Neural cell (in vitro differentiated cells): ENCODE results near the gene ROM1. TPM values are rescaled to one million over a fixed set of nuclear protein-coding genes. Genes with fewer than 3 reads are reported as not detected.
A peak's percentile ranks its signal among the peaks of the same experiment; 100 is the strongest.

ENCODE experiments used
- H2AFZ ChIP-seq: fragments of 200-600, 300-800 bp; sonication (generic), shearing (Covaris generic); 2 replicates; pipeline ENCODE4 v1.6.0; 2014; ENCODE audit warnings: low read depth, mild to moderate bottlenecking, antibody characterized with exemption, low read length, moderate library complexity
- H3F3A ChIP-seq: fragments of 200-600 bp; shearing (Covaris generic); 2 replicates; pipeline ENCODE4 v1.6.1; 2016; ENCODE audit warnings: mild to moderate bottlenecking, moderate library complexity, mixed read lengths, antibody characterized with exemption, low read length; ENCODE audit not compliant: insufficient read depth, poor library complexity, severe bottlenecking
- H3K27ac ChIP-seq: fragments of 200-600, 300-800 bp; sonication (generic), shearing (Covaris generic); 2 replicates; pipeline ENCODE4 v1.5.1; 2014; ENCODE audit warnings: mild to moderate bottlenecking, low read length, moderate library complexity
- H3K27me3 ChIP-seq: fragments of 300-800, 200-600 bp; sonication (generic), shearing (Covaris generic); 2 replicates; pipeline ENCODE4 v1.6.0; 2014; ENCODE audit warnings: mild to moderate bottlenecking, low read depth, low read length, moderate library complexity; ENCODE audit not compliant: insufficient read depth
- H3K36me3 ChIP-seq: fragments of 300-800, 200-600 bp; sonication (generic), shearing (Covaris generic); 2 replicates; pipeline ENCODE4 v1.5.1; 2014; ENCODE audit warnings: mild to moderate bottlenecking, antibody characterized with exemption, low read length, moderate library complexity; ENCODE audit not compliant: insufficient read depth
- H3K4me2 ChIP-seq: fragments of 300-800, 200-600 bp; sonication (generic), shearing (Covaris generic); 2 replicates; pipeline ENCODE4 v1.6.0; 2014; ENCODE audit warnings: mild to moderate bottlenecking, low read length
- H3K4me3 ChIP-seq: fragments of 300-800, 200-600 bp; sonication (generic), shearing (Covaris generic); 2 replicates; pipeline ENCODE4 v1.5.1; 2014; ENCODE audit warnings: mild to moderate bottlenecking, low read length, moderate library complexity
- H3K79me2 ChIP-seq: fragments of 200-600 bp; shearing (Covaris generic); replicated peaks from 2 replicates; pipeline ENCODE4 v1.6.0; 2014; ENCODE audit warnings: mild to moderate bottlenecking, low read length, moderate library complexity; ENCODE audit not compliant: insufficient read depth
- H3K9ac ChIP-seq: fragments of 300-800, 200-600 bp; sonication (generic), shearing (Covaris generic); 2 replicates; pipeline ENCODE4 v1.6.1; 2016; ENCODE audit warnings: mild to moderate bottlenecking, low read length, mixed read lengths
- H3K9me2 ChIP-seq: fragments of 200-600 bp; shearing (Covaris generic); 2 replicates; pipeline ENCODE4 v1.6.1; 2016; ENCODE audit warnings: mild to moderate bottlenecking, low read length, mixed read lengths; ENCODE audit not compliant: insufficient read depth
- H3K9me3 ChIP-seq: fragments of 200-600, 300-800 bp; sonication (generic), shearing (Covaris generic); 2 replicates; pipeline ENCODE4 v1.6.1; 2016; ENCODE audit warnings: mild to moderate bottlenecking, mixed run types, low read length, moderate library complexity, mixed read lengths
- H4K20me1 ChIP-seq: fragments of 200-600 bp; shearing (Covaris generic); 2 replicates; pipeline ENCODE4 v1.6.1; 2016; ENCODE audit warnings: mild to moderate bottlenecking, mixed run types; ENCODE audit not compliant: insufficient read depth
- EP300 ChIP-seq: fragments of 450-650 bp; conservative IDR thresholded peaks from 2 replicates; pipeline ENCODE4 v1.6.1; 2014; ENCODE audit warnings: antibody characterized with exemption, mild to moderate bottlenecking, moderate library complexity; ENCODE audit not compliant: poor library complexity, severe bottlenecking
- EZH2 ChIP-seq: fragments of 200-600, 300-800 bp; shearing (Covaris generic), sonication (generic); IDR thresholded peaks from 2 replicates; pipeline ENCODE4 v1.6.1; 2014; ENCODE audit warnings: antibody characterized with exemption, low read length, borderline replicate concordance, mild to moderate bottlenecking; ENCODE audit not compliant: insufficient read depth, poor library complexity, severe bottlenecking
- MXI1 ChIP-seq: fragments of 450-650 bp; conservative IDR thresholded peaks from 2 replicates; pipeline ENCODE4 v1.6.1; 2014; ENCODE audit warnings: antibody characterized with exemption, mild to moderate bottlenecking; ENCODE audit not compliant: poor library complexity, severe bottlenecking
- POLR2AphosphoS5 ChIP-seq: IDR thresholded peaks from 2 replicates; pipeline ENCODE4 v1.6.1; 2012
- RAD21 ChIP-seq: fragments of 450-650 bp; conservative IDR thresholded peaks from 2 replicates; pipeline ENCODE4 v1.6.1; 2014; ENCODE audit warnings: antibody characterized with exemption, mild to moderate bottlenecking, moderate library complexity
- SMC3 ChIP-seq: fragments of 450-650 bp; conservative IDR thresholded peaks from 2 replicates; pipeline ENCODE4 v1.6.1; 2014; ENCODE audit warnings: antibody characterized with exemption, mild to moderate bottlenecking, moderate library complexity; ENCODE audit not compliant: poor library complexity
- TAF1 ChIP-seq: IDR thresholded peaks from 2 replicates; pipeline ENCODE4 v1.6.1; 2012; ENCODE audit warnings: low read depth
- polyA plus RNA-seq: library from polyadenylated mRNA; depleted of rRNA; stranded (reverse); fragments of >200 nt; gene quantifications from 2 replicates; pipeline ENCODE4 v1.2.3, GENCODE V29; 2014
- TF ChIP-seq, protein P1 (sequence below): fragments of 450-650 bp; IDR thresholded peaks from 2 replicates; pipeline ENCODE4 v1.5.1; 2014; ENCODE audit warnings: antibody characterized with exemption, mild to moderate bottlenecking, moderate library complexity; ENCODE audit not compliant: poor library complexity, severe bottlenecking
- TF ChIP-seq, protein P2 (sequence below): IDR thresholded peaks from 2 replicates; pipeline ENCODE4 v1.6.1; 2012; ENCODE audit warnings: borderline replicate concordance

Gene ROM1
- polyA plus RNA-seq, 1 donor from 2014 or later = 0.31 TPM

DNA sequence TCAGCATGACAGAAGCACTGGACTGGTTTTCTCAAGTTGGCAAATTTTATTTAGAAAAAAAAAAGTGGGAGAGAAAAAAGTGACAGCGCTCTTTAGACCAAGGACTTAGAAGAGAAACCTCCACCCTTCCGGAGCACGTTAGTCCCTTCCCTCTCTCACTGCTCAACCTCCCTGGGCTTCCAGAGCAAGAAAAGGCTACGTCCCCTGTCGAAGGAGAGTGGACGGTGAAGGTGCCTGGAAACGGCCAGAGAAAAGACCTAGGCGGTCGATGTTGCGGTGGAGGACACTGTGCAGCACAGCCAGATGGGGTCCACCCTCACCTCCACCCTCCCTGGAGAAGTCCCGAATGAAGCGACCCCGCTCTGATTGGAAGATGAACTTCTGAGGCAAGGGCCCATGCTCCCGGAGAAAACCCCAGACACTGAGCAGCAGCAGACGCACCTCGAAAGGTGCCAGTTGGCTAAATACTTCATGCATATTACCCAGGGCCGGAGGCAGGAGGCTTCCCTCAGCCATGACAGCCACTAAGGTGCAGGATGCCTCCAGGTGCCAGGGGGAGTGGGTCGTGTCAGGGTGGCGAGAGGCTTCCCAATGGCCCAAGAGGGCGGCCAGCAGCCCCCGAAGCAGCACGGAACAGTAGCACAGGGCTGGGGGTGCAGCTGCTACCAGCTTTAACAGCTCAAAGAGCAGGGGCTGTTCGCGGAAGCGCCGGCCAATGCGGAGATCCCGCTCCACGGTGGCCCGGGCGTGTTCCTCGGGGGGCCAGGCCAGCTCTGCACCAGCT is 34.0 kb downstream of the ROM1 start:
- Histone ChIP-seq H3F3A (no peaks in the 10 kb centered on the region), H4K20me1 (no peaks in the 10 kb centered on the region), H2AFZ (no peak overlapping the region), H3K4me3 (peak overlapping the region; percentile 99), H3K79me2 (peaks cover 28% of the 10 kb centered on the region), H3K9me2 (no peaks in the 10 kb centered on the region), H3K4me2 (no peak overlapping the region), H3K27ac (no peak overlapping the region), H3K9ac (no peak overlapping the region), H3K27me3 (no peaks in the 10 kb centered on the region), H3K36me3 (no peaks in the 10 kb centered on the region), H3K9me3 (no peaks in the 10 kb centered on the region)
- TF ChIP-seq, protein P1, sequence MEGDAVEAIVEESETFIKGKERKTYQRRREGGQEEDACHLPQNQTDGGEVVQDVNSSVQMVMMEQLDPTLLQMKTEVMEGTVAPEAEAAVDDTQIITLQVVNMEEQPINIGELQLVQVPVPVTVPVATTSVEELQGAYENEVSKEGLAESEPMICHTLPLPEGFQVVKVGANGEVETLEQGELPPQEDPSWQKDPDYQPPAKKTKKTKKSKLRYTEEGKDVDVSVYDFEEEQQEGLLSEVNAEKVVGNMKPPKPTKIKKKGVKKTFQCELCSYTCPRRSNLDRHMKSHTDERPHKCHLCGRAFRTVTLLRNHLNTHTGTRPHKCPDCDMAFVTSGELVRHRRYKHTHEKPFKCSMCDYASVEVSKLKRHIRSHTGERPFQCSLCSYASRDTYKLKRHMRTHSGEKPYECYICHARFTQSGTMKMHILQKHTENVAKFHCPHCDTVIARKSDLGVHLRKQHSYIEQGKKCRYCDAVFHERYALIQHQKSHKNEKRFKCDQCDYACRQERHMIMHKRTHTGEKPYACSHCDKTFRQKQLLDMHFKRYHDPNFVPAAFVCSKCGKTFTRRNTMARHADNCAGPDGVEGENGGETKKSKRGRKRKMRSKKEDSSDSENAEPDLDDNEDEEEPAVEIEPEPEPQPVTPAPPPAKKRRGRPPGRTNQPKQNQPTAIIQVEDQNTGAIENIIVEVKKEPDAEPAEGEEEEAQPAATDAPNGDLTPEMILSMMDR = no peak
- no peak for TF ChIP-seq EZH2
- TF ChIP-seq POLR2AphosphoS5 = no peak
- TF ChIP-seq RAD21 = no peak
- TF ChIP-seq MXI1 = no peak

DNA sequence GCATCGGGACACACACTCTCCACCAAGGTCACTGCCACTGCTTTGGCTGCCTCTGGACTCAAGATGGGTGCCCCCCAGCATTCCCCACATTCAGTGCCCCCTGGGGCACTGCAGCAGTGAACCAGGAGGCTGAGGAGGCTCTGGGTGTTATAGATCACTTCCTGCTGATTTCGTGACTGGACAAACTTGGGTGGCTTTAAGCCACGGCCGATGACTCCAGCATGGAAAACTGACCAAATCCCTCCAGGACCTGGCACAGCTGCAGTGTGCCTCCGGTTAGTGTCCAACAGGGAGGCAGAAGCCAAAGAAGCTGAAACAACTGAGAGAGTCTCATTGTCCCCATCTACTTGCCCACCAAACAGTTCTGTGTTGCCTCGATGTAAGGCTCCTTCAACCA is 34.5 kb downstream of the ROM1 start:
- H4K20me1 ChIP-seq = no peaks in the 10 kb centered on the region
- no peaks in the 10 kb centered on the region for H3K9me3 ChIP-seq
- H2AFZ ChIP-seq = no peak overlapping the region
- no peaks in the 10 kb centered on the region for H3K9me2 ChIP-seq
- TF ChIP-seq EP300 (no peak), TAF1 (no peak), POLR2AphosphoS5 (no peak), SMC3 (no peak), EZH2 (no peak), MXI1 (no peak)
- TF ChIP-seq, protein P1 = no peak
- TF ChIP-seq, protein P2, sequence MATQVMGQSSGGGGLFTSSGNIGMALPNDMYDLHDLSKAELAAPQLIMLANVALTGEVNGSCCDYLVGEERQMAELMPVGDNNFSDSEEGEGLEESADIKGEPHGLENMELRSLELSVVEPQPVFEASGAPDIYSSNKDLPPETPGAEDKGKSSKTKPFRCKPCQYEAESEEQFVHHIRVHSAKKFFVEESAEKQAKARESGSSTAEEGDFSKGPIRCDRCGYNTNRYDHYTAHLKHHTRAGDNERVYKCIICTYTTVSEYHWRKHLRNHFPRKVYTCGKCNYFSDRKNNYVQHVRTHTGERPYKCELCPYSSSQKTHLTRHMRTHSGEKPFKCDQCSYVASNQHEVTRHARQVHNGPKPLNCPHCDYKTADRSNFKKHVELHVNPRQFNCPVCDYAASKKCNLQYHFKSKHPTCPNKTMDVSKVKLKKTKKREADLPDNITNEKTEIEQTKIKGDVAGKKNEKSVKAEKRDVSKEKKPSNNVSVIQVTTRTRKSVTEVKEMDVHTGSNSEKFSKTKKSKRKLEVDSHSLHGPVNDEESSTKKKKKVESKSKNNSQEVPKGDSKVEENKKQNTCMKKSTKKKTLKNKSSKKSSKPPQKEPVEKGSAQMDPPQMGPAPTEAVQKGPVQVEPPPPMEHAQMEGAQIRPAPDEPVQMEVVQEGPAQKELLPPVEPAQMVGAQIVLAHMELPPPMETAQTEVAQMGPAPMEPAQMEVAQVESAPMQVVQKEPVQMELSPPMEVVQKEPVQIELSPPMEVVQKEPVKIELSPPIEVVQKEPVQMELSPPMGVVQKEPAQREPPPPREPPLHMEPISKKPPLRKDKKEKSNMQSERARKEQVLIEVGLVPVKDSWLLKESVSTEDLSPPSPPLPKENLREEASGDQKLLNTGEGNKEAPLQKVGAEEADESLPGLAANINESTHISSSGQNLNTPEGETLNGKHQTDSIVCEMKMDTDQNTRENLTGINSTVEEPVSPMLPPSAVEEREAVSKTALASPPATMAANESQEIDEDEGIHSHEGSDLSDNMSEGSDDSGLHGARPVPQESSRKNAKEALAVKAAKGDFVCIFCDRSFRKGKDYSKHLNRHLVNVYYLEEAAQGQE = no peak
- no peak overlapping the region for H3K27ac ChIP-seq
- H3K9ac ChIP-seq = no peak overlapping the region
- H3K4me3 ChIP-seq = no peak overlapping the region
- no peaks in the 10 kb centered on the region for H3F3A ChIP-seq
- H3K27me3 ChIP-seq = no peaks in the 10 kb centered on the region
- no peak overlapping the region for H3K4me2 ChIP-seq
- peaks cover 33% of the 10 kb centered on the region for H3K79me2 ChIP-seq
- no peaks in the 10 kb centered on the region for H3K36me3 ChIP-seq
